ENCODE results near the gene BBLN.

BBLN gene

DNA sequence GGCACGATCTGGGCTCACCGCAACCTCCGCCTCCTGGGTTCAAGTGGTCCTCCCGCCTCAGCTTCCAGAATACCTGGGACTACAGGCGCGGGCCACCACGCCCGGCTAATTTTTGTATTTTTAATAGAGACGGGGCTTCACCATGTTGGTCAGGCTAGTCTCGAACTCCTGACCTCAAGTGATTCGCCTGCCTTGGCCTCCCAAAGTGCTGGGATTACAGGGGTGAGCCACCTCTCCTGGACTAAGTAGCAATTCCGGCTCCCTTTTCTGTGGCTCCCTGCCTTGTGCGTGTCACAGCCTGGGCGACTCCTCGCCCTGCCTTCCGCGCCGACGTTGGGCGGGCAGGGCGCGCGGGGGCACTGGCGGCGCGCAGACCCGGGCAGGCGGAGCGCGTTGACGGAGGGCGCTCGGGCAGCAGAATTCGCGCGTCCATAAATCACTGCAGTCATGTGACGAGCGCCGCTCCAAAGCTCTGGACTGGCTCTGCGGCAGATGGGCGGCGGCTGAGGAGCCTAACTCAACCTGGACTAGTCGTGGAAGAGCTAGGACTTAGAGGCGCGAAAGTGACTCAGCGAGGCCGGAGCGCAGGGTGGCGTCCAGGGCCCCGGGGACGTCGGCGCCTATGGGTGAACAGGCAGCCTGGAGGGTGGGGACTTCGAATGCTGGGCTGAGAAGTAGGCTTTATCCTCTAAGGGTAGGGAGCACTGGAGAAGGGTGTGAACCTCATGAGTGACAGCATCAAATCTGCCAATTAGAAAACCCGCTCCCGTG is 32.7 kb downstream of the BBLN start:
- peak; percentile 85 for DNase-seq

DNA sequence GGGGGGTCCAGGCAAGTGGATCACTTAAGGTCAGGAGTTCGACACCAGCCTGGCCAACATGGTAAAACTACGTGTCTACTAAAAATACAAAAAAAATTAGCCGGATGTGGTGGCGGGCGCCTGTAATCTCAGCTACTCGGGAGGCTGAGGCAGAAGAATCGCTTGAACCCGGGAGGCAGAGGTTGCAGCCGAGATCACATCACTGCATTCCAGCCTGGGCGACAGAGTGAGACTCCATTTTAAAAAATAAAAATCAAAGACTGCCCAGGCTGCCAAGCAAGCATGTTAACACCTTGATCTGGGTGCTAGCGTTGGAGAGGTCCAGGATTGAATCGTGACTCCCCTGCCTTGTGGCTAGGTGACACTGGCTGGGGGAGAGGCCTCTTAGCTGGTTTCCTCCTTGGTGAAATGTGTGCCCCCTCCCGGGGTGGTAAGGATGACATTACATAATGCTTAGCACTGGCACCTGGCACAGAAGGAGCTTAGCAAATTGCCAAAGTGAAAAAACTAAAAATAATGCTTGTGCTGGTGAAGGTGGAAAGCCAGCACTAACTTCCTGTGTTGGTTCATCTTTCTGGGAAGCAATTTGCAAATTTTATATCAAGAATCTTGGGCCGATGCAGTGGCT is 33.5 kb downstream of the BBLN start:
- no peak for DNase-seq

DNA sequence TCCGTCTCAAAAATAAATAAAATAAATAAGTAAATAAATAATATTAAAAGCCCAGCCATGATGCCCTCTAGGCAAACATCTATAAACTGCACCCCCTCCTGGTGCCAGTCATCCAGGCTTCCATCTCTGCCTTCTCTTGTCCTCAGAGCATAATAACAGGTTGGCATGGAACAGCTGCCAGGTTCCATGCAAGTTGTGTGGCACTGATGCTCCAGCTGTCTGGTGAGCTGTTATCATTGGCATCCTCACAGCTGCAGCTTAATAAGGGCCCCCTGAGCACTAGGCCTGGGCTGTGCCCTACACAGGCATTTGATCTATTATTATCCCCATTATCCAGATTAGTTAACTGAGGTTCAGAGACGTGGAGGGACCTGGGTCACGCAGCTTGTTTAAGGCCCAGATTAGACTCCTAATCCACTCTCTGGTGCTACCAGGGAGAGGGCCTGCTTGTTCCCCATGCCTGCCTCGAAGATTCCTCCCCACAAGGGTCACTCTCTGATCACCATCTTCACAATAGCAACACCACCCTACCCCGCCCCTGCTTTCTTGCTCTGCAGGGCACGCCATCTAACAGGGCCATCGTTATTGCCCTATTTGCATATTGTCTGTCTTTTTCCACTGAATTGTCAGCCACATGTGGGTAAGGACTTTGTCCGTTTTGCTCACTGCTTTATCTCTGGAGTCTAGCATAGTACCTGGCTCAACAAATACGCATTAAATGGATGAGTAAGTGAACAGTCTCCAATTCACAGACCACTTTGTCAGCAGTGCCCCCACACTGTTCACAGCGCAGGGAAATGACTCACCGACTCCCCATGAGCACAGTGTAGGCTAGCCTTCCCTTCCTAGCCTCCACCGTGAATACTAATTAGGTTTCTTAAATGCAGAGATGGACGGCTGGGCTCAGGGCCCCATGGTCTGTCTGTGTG is 41.6 kb downstream of the BBLN start:
- no peak for DNase-seq

DNA sequence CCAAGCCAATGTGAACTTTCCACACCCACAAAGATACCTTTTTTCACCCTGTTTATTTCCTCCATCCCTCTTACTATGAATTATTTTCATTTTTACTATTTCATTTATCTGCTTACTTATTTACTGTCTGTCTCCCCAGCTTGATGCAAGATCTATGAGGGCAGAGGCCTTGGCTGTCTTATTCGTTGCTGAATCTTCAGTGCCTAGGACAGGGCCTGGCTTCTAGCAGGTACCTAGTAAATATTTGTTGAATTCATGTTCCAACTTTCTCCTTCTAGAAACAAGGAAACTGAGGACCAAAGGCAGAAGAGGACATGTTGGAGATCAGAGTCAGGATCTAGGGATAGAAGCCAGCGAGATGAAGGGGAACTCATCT is 42.6 kb downstream of the BBLN start:
- no peak for DNase-seq

DNA sequence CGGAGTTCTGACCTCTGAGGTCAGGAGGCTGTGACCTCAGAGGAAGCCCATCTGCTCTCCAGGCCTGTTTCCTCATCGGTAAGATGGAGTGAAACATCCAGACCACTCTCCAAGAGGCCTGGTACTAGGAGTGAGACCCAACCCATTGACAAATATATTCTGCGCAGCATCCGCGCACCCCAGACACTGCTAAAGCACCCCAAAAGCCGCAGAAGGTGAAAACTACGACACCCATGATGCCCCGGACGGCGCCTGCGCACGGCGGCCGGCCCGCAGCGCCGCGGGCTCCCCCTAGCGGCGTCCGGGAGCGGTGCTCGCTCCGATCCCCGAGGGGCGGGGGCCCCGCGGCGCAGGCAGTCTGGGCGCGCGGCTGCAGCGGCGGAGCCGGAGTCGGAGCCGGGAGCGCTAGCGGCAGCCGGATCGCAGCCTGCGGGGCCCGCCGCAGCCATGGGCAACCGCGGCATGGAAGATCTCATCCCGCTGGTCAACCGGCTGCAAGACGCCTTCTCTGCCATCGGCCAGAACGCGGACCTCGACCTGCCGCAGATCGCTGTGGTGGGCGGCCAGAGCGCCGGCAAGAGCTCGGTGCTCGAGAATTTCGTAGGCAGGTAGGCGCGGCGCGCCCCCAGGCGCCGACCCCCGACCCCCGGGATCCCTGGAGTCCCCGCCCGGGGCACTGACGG is 43.1 kb downstream of the BBLN start, which contains the start of gene DNM1:
Gene DNM1, plus strand, starts transcription at position 356 of the 683 bp plus-strand sequence. Its CDS starts 92 bp downstream, at position 448.
- peak; percentile 27 for DNase-seq

DNA sequence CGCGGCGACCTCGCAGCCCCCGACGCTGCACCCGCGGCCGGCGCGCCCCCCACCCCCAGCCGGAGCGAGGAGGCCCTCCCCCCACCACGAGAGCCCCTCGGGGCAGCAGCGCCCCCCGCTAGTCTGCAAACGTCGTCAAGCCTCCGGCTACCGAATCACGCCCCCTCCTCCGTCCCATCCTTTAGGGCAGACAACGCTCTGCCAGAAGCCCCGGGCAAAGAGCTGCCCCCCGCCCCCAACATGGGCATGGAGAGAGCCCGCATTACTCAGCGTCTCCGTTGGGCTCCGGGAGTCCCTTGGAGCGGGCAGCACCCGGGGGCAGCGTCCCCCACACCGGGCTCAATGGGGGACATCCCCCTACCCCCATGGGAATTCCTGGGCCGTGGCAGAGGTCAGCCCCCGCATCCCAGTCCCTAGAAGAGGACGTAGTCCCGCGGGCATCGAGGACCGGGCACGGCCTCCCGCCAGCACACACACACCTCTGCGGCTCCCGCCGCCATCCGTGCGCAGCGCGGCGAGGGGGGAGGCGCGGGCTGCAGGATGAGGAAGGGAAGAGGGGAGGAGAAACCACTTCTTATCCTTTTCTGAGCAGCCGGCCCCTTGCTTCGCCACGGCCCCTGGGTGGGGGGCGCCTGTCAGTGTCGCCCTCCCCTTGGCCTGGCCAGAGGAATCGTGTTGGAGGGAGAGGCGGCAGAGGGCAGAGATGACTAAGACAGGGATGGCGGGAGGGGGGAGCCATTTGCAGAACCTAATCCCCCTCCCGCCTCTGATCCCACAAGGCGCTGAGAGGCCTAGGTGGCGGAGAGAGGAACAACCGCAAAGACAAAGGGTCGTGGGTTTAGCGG is 43.9 kb downstream of the BBLN start:
- peak; percentile 16 for DNase-seq

DNA sequence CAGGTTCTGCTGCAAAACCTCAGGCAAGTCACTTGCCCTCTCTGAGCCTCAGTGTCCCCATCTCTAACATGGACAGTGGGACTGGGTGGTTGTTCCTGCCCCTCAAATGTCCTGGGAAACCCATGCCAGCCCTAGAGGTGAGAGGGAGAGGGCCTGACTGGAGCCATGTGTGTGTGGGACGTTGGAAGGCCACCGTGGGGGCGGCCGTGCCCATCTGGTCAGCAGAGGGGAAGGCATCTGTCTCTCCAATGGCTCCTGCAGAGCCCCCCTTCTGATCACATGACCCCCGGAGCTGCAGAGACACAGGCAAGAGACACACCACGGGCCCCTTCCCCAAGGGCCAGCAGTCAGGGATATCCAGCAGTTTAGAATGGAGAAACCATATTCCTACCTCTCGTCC is 44.8 kb downstream of the BBLN start:
- no peak for DNase-seq

DNA sequence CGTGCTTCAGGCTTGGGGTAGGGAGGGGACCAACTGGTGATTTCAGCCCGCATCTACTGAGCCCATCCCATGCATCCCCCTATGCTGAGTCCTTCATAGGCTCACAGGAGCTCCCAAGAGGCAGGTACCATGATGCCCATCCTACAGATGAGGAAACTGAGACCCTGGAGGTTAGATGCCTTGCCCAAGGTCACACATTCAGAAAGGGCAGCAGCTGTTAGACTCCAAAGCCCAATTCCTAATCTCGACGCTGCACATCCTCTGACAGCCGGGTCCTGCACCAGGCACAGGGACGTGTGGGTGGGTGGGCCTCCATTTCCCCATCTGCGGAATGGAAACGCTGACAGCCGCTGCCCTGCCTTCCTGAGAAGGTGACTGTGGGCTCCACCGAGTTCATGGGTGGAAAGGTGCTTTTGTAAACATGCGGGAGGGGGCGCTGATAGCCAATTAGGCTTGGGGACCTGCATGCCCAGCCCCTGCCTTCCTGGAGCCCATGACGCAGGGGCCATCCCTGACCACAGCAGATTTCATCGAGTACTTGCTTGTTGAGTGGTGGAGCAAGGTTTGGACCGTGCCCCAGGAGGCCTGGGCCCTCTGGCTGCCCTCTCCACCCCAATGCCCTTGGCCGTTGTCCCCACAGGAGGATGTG is 45.4 kb downstream of the BBLN start:
- DNase-seq: no peak

DNA sequence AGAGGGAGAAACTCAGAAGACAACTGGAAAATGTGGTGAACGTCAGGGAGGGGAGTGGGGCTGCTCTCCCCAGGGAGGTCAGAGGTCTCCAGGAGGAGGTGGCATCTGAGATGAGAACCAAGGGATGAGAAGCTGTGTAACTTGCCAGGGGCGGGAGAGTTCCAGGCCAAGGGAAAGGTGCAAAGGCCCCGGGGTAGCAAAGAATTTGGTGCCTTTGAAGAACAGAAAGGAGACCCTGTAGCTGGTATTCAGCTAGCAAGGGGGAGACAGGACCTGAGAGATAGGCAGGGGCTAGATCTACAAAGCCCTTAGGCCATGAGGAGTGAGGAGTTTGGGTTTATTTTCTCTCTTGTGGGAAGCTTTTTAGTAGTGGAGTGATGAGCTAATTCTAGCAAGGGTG is 46.4 kb downstream of the BBLN start:
- no peak for DNase-seq

DNA sequence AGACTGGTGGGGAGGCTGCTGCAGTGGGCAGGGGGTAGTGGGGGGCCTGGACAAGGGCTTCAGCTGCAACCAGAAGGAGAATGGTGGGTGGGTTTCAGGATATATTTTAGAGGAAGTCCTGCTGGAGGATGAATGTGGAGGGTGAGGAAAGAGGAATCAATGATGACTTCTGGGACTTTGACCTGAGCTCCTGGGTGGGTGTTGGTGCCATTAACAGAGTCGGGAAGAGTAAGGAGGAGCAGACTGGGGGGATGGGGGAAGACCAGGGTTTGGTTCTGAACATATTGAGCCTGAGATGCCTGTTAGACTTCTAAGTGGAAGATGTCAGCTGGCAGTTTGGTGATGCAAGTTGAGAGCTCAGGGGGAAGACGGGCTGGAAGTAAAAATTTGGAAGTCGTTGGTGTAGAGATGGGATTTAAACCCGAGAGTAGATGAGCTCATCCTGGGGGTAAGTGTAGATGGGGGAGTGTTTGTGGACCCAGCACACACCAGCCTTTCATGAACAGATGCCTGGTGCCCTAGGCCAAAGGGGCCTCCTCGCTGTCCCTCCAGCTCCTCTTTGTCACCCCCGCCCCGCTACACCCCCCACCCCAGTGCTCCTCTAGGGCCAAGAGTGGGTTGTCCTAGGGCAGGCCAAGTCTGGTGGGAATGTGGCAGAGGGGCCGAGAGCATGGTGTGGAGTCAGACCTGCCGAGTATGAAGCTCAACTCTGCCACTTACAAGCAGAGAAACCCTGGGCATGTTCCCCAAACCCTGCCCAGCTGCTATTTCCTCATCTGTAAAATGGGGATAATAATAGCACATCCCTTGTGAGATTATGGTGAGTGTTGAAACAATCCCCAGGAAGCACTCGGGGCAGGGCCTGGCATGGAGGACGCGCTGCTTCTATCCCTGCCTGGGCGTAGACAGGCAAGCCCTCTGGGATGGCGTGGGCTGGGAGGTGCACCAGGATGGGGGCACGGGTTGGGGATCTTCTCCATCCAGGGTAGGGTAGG is 47.1 kb downstream of the BBLN start:
- DNase-seq: no peak

DNA sequence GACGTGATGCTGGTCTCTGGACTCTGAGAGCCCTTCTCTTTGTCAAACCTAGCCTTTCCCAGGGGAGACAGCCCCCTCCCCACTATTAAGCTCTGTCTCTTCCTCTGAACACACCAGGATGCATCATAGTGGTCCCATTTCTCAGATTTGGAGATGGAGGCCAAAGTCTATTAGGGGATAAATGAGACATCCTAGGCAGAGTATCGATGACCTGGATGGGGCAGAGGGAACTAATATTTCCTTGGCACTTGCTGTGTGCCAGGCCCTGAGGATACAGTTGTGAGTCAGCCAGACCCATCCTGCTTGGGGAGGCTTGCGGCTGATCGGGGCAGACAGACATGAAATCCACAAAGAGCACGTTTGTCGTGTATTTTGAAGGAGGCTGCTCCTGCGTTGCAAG is 48.3 kb downstream of the BBLN start:
- no peak for DNase-seq

DNA sequence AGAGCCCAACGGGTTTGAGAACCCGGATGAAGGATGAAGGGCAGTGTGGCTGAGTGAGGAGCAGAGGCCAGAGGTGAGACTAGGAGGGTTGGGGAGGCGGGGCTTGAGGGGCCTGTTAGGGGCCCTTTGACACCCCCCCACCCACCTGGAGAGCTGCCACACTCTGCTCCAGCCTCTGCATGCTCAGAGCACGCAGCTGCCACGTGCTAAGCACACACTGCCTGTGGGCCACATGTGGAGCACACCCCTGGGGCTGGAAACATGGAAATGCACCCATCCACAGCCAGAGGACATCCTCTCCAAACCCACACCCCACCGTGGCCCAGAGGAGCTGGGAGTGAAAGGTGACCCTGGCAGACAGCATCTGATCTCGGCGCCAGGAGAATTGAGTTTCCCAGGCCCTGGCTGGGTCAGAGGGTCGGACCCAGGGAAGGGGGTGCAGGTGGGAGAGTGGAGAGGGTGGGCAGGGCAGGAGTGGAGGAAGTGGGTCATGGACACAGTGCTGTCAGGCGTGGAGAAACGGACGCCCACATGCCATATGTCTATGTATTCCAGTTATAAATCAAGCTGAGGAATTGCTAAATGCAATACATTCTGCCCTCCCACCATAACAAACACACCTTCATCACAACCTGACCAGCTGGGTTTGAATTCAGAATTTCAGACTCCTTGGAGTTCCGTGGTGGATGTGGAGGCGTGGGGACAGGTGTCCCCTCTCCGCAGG is 49.0 kb downstream of the BBLN start:
- DNase-seq: no peak

DNA sequence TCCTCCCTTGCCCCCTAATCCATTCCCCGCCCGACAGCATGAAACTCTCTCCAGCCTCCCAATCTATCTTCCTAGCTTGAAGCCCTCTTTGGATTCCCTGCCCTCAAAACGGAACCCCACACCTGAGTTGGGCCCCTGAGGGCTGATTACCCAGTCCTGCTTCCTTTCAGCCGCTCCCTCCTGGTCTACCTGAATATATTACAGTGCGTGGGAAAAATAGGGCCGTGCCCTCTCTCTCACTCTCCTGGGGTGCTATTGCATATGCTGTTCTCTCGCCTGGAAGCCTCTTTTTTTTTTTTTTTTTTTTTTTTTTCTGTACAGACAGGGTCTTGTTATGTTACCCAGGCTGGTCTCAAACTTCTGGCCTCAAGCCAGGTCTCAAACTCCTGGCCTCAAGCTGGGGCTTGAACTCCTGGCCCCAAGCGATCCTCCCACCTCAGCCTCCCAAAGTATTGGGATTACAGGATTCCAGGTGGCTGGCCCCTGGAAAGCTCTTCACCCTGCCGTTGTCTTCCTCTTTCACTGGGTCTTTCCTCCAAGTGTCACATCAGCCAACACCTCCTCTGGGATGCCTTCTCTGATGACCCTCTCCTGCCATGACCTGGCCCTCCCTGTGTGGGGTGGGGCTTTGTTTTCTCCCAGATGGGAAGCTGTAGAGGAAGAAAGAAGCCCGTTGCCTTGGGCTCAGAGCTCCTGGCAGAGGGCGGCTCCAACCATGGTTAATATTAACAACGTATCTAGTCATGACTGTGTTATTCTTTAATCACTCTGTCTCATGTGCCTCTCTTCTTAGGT is 51.3 kb downstream of the BBLN start:
- DNase-seq: no peak

DNA sequence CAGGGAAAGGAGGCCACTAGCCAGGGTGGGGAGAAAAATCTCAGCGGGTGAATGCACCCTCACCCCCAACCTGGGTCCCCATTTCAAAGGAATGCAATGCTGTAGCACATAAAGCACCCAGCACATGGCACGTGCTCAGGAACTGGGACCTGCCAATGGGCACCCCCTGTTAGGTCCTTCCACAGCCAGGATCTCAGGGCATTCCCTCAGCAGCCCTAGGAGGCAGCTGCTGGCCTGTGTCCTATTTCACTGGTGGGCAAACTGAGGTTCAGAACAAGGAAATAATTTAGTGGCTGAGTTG is 51.9 kb downstream of the BBLN start:
- no peak for DNase-seq

All from SHP77 treated with DMSO at 0.1 percent for 48 hours (cell line).